Ecto neural progenitor cell (in vitro differentiated cells): ENCODE measurements around the gene PCDHA2.
"Not testable (repeated sequence)": the region's sequence is repeated elsewhere in the genome, so short reads cannot be mapped to it uniquely, and the experiment has no call there.

Source experiments
- DNase-seq: peaks from one replicate; pipeline ENCODE4 v3.0.0-alpha.2; 2018; ENCODE audit warnings: low spot score

Gene PCDHA2

GRCh38 chr5:140794595-140795258, at the start of gene PCDHA2:
PCDHA2 (plus strand) TSS chr5:140794852.
- no peak for DNase-seq

GRCh38 chr5:140753561-140753960, 41.1 kb upstream of the PCDHA2 start:
- no peak for DNase-seq

- DNase-seq = no peak
These were observed 30.3 kb upstream of the PCDHA2 start for GRCh38 chr5:140764177-140764973.

- no peak for DNase-seq
These were observed 27.2 kb upstream of the PCDHA2 start for GRCh38 chr5:140767444-140767843.

- no peak for DNase-seq
These were observed 14.1 kb upstream of the PCDHA2 start for GRCh38 chr5:140780512-140780911.

GRCh38 chr5:140785905-140786686, 8.6 kb upstream of the PCDHA2 start, which contains the start of gene PCDHA1:
PCDHA1 (plus strand) TSS chr5:140786140.
- no peak for DNase-seq

- not testable (repeated sequence) for DNase-seq
These were observed 7.2 kb upstream of the PCDHA2 start for GRCh38 chr5:140787422-140787821.

GRCh38 chr5:140787849-140788504, 6.7 kb upstream of the PCDHA2 start:
- DNase-seq = not testable (repeated sequence)

GRCh38 chr5:140791089-140791488, 3.6 kb upstream of the PCDHA2 start:
- DNase-seq = no peak

- no peak for DNase-seq
These were observed 598 bp downstream of the PCDHA2 start for GRCh38 chr5:140795259-140795641.

GRCh38 chr5:140796072-140796717, 1.5 kb downstream of the PCDHA2 start:
- DNase-seq = not testable (repeated sequence)

- DNase-seq = no peak
These were observed 2.1 kb downstream of the PCDHA2 start for GRCh38 chr5:140796718-140797095.

- no peak for DNase-seq
These were observed 6.3 kb downstream of the PCDHA2 start, which contains the start of gene PCDHA3 for GRCh38 chr5:140800816-140801493. PCDHA3 (plus strand) TSS chr5:140801057.

GRCh38 chr5:140801494-140801841, 6.8 kb downstream of the PCDHA2 start:
- no peak for DNase-seq

- DNase-seq = not testable (repeated sequence)
These were observed 7.7 kb downstream of the PCDHA2 start for GRCh38 chr5:140802381-140802780.

- no peak for DNase-seq
These were observed 8.2 kb downstream of the PCDHA2 start for GRCh38 chr5:140802781-140803271.

- peak; percentile 81 for DNase-seq
These were observed 12.5 kb downstream of the PCDHA2 start, which contains the start of gene PCDHA4 for GRCh38 chr5:140806834-140807775. PCDHA4 (plus strand) TSS chr5:140807068.

- not testable (repeated sequence) for DNase-seq
These were observed 13.7 kb downstream of the PCDHA2 start for GRCh38 chr5:140808241-140808888.

GRCh38 chr5:140808889-140809291, 14.2 kb downstream of the PCDHA2 start:
- no peak for DNase-seq
